ENCODE data around the gene DDX56.

DNA sequence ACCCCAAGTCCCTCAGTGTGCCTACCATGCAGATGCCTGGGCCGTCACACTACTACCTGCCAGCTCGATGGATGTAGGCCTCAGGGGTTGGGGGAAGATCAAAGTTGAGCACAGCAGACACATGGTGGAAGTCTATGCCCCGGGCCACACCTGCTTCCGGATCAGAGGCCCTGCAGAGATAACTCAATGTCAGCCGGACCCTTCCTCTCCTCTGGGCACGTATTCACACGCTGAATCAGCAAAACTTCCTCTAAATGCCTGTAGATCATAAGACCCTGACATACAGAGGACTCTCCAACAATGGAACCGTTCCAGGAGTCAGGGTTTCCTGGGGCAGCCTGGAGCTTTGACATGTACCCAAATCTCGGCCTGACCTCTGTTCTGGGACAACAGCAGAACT is 3.7 kb downstream of the DDX56 start:
- TF ChIP-seq, protein P1, sequence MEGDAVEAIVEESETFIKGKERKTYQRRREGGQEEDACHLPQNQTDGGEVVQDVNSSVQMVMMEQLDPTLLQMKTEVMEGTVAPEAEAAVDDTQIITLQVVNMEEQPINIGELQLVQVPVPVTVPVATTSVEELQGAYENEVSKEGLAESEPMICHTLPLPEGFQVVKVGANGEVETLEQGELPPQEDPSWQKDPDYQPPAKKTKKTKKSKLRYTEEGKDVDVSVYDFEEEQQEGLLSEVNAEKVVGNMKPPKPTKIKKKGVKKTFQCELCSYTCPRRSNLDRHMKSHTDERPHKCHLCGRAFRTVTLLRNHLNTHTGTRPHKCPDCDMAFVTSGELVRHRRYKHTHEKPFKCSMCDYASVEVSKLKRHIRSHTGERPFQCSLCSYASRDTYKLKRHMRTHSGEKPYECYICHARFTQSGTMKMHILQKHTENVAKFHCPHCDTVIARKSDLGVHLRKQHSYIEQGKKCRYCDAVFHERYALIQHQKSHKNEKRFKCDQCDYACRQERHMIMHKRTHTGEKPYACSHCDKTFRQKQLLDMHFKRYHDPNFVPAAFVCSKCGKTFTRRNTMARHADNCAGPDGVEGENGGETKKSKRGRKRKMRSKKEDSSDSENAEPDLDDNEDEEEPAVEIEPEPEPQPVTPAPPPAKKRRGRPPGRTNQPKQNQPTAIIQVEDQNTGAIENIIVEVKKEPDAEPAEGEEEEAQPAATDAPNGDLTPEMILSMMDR (IDR thresholded peaks at IDR 0.05), result no peak
- no peak for TF ChIP-seq E2F5 (CRISPR knock-in tag; IDR thresholded peaks at IDR 0.05)
- no peak for TF ChIP-seq USF2 (CRISPR knock-in tag; IDR thresholded peaks at IDR 0.05)
- no peak for TF ChIP-seq ZNF121 (CRISPR knock-in tag; IDR thresholded peaks at IDR 0.05)
- TF ChIP-seq ZBTB21 (CRISPR knock-in tag; IDR thresholded peaks at IDR 0.05; ENCODE audit: borderline replicate concordance), result no peak

Measured in WTC11 (cell line).